GM21723 (cell line): ENCODE results near the gene CRISP1.
"Not testable (repeated sequence)": the region's sequence is repeated elsewhere in the genome, so short reads cannot be mapped to it uniquely, and the experiment has no call there.

Source experiments
- ATAC-seq: cut with Tn5 transposase; IDR thresholded peaks from one replicate; pipeline ENCODE4 v1.9.1; 2021; ENCODE audit warnings: mild to moderate bottlenecking, moderate library complexity; ENCODE audit not compliant: unreplicated experiment

Gene CRISP1

DNA sequence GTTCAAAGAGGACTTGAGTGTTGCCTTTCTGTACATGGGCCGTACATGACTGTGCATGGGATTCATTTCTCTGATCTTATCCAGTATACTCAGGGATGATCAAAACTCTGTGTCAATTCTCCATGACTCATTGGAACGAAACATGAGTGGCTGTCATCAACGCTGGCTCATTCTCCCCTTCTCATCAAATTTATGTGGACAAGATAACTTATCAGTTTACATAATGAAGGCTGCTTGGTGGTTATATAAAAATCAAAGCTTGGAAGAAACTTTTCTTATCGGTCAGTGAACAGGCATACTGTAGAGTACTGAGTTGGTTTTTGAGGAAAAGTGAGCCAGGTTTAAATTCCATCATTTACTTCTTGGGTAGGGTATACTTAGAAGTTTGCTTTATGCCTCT is 24.9 kb downstream of the CRISP1 start:
- ATAC-seq = no peak

DNA sequence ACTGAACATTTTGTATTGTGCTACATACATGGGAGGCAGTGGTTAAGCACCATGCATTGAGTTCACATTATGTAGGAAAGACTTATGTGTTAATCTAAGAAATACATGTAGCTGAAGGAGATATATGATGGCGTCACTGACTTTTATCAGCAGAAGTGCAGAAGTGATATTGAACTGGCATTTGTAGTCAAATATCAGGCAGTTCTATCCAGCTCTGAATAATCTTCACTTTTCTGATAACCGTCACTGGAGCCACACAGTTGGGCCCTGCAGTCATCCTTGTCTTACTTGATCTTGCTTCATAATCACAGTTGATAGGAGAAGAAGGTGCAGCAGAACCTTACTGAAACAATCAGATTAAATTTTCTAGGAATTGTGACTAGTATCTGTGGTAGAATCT is 26.4 kb downstream of the CRISP1 start:
- ATAC-seq = no peak

DNA sequence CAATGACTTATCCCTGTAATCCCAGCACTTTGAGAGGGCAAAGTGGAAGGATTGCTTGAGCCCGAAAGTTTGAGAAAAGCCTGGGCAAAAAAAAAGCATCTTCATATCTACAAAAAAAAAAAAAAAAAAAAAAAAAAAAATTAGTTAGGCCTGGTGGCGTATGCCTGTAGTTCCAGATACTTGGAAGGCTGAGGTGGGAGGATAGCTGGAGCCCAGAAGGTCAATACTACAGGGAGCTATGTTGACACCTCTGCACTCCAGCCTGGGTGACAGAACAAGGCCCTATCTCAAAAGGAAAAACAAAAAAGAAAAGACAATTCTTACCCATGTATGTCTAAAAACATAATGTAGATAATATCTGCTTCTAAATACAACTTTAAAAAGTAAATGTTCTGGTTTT is 27.2 kb downstream of the CRISP1 start:
- ATAC-seq = no peak

DNA sequence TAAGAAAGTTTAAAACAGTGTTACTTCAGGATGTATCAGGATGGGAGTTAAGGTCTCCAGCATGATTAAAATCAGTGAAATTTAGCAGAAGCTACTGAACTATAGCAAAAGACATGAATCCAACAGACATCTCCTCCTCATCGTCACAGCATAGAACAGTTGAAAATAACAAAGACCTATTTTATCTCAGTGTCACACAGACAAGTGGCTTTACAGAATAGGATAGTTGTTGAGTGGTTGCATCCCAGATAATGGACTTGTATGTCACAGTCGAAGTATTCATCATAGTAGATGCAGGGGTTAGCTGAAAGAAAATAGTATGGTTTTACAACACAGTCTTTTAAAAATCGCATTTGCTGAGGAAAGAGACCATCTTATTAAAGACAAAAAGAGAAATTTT is 31.2 kb downstream of the CRISP1 start:
- no peak for ATAC-seq

DNA sequence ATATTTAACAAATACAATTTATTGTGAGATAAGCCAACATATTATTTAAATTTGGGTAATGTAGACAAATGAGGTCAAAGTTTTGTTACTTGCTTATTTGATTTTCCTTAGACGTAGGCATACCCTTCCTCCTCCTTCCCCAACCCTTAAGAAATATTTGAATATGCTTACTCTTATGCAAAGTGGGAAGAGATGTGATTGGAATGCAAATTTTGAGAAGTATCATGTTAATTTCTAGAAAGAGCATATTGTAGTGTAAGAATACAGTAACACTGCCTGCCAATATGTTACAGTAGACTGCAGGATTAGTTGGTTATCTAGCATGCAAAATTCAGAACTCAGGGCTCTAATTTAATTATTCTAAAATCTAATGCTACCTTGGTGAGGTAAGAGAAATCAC is 32.9 kb downstream of the CRISP1 start:
- ATAC-seq = no peak

DNA sequence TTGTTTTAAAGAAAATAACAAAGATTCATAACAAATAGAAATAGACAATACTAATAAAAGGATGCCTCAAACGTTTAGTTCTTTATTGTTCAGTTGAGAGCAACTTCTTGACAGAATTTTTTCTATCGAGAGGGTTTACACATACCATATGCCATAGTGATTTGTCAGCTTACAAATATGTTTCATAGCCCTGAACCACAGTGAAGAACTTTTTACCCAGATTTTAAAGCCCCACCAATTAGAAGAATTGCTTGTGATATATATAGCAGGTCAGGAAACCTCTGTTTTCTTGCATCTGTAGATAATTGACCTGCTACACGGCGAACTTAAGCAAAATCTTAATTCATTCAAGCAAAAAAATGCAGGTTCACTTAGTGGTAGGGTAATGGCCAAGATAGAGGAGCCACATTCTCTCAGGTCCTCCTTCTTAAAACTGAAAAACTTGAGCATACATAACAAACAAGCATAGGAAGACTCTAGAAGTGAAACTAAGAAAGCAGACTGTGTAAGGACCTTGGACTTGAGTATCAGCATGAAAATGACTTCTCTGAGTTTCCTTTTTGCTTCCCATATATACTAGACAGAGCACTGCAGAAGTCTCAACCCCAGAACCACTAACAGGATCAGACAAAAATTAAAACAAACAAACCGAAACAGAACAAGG is 39.5 kb downstream of the CRISP1 start:
- ATAC-seq = peak; percentile 90

DNA sequence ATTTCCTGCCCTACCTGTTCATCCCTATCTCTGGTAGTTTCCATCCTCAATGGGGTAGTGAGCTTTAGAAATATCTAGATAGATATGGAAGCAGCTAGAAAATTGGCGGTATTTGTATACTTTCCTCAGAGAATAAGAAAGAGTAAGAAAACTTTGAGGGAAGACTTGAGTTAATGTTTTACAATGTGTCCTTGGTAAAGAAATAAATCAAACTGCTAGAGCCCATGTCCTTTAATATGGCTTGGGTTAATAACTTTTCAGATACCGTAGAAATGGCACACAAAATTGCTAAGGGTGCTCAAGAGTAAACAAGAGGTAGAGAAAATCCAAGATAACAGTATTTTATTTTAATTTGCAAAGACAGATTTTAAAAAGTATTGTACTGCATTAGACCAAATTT is 51.2 kb downstream of the CRISP1 start:
- no peak for ATAC-seq

DNA sequence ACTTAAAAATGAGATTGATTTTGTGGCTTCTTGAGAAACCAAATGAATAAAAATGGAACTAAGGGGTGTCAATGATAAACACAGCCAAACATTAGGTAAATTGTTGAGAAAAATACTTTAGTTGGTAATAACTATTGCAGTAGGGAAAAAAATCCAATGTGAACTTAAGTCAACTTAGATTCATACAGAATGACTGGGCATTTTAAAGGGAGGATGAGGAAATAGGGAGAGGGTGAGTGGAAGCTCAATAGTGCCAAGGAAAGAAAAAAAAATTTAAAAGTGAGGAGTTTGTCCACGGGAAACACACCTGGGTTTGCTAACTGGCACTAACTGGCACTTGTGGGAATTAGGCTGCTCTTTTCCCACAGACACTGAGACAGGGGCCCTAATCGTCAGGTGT is 53.1 kb downstream of the CRISP1 start:
- no peak for ATAC-seq

DNA sequence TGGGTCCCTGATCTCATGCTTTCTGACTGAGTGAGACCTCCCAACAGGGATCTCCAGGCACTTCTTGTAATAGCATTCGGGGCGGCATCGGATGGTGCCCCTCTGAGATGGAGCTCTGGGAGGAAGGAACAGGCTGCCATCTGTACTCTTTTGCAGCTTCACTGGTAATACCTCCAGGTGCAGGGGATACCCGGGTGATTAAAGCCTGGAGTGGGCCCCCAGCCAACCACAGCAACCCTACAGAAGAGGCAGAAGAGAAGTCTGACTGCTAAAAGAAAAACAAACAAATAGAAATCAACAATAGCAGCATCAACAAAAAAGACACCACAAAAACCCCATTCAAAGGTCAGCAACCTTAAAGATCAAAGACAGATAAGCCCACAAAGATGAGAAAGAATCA is 60.2 kb downstream of the CRISP1 start:
- no peak for ATAC-seq

DNA sequence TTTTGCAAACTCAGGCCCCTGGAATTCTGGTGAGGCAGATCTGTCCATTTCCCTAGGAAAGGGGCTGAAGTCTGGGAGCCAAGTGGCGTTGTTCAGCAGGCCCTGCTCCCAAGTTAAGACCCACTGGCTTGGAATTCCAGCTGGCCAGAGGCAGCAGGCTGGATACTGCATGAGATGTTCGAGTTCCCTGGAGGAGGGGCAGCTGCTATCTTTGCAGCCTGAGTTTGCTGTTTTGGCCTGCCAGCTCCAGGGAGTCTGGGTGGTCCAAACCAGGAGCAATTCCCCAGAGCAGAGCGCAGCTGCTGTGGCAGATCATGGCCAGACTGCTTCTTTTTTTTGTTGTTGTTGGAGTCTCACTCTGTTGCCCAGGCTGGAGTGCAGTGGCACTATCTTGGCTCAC is 61.1 kb downstream of the CRISP1 start:
- no peak for ATAC-seq

DNA sequence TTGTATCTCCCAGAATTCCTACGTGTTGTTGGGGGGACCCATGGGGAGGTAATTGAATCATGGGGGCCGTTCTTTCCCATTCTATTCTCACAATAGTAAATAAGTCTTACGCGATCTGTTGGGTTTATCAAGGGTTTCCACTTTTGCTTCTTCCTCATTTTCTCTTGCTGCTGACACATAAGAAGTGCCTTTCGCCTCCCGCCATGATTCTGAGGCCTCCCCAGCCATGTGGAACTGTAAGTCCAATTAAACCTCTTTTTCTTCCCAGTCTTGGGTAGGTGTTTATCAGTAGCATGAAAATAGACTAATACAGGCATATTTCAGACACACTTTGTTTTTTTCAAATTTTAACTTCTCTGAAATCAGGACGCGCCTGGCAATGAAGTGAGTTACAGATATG is 64.8 kb downstream of the CRISP1 start:
- ATAC-seq = no peak

DNA sequence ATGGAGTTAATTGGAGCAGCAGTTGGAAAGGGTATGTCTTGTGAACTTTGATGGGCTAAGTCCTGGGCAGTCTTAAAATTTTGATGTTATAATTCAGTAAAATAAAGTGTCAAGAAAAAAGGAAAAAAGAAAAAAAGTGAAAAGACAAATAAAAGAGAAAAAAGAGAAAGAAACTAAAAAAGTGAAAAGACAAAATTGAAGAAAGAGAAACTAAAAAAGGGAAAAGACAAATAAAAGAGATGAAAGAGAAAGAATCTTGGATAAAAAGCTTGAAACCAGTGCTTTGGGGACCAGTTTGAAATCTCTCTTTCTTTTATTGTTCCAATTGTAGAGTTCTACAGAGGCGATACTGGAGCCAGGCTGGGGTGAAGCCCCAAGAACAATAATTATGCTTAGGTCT is 67.2 kb downstream of the CRISP1 start:
- no peak for ATAC-seq

DNA sequence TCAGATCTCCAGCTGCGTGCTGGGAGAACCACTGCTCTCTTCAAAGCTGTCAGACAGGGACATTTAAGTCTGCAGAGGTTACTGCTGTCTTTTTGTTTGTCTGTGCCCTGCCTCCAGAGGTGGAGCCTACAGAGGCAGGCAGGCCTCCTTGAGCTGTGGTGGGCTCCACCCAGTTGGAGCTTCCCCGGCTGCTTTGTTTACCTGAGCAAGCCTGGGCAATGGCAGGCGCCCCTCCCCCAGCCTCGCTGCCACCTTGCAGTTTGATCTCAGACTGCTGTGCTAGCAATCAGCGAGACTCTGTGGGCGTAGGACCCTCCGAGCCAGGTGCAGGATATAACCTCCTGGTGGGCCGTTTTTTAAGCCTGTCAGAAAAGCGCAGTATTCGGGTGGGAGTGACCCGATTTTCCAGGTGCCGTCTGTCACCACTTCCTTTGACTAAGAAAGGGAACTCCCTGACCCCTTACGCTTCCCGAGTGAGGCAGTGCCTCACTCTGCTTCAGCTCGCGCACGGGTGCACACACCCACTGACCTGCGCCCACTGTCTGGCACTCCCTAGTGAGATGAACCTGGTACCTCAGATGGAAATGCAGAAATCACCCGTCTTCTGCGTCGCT is 69.4 kb downstream of the CRISP1 start:
- not testable (repeated sequence) for ATAC-seq

DNA sequence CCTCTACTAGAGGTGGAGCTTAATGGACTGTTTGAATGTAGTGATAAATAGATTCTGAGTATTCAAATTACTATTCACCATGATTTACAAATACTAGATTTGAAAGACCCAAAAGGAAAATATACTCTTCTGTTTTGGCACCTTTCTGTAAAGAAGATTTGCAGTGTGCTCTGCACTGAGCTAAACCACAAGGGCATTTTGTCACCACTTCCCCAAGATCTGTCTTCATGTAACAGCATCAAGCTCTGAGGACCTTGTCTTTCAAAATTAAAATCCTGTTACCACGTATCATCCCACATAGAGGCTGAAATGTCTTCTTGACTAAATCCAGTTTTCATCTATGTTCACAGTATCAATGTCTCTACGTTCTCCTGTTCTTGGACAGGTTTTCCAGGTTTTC is 76.0 kb downstream of the CRISP1 start:
- ATAC-seq = no peak

DNA sequence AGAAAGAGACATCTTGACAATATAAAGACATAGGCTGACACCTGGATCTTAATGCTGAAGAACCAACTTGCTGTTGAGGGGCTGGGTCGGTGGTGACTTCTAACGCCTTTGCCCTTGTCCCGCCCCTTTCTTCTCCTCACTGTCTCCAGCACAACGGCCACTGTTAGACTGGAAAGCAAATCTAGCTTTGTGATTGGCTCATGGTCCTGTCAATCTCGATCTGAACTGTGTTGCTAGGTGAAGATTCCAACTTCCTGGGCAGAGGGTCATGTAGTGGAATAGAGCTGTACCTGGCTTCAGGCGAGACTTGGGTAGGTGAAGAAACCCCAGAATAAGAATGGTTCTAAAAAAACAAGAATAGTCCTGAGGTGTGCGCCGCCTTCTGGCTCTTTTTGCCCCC is 79.2 kb downstream of the CRISP1 start, which contains the start of gene PGK2:
TSS of gene PGK2 (minus strand) at position 110 of the 400 bp plus-strand sequence. CDS start at position 12, 98 bp downstream.
- ATAC-seq = no peak

DNA sequence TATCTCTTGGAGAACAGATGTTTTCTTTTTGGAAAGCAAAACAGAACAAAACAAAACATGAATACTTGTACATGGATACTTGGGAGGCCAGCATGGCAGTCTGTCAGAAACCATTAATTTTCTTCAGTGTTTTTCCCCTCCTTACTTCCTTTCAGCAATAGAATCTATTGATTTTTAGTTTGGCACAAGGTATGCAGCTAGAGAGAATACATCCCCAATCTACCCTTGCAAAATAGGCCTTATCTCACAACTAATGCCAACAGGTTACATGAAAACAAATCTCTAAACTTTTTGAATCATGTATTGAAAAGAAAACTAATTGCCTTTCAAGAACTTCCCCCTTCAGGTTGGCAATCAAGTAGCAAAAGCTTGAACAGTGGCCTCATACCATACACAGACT is 82.1 kb downstream of the CRISP1 start:
- no peak for ATAC-seq
